SW480 (cell line): Measurements from ENCODE around the gene GCLC.
"Not testable (repeated sequence)": the region's sequence is repeated elsewhere in the genome, so short reads cannot be mapped to it uniquely, and the experiment has no call there.

ENCODE experiments used
- DNase-seq: peaks from one replicate; pipeline ENCODE4 v3.0.0-alpha.2; 2016; ENCODE audit warnings: low spot score

The GCLC gene

DNA sequence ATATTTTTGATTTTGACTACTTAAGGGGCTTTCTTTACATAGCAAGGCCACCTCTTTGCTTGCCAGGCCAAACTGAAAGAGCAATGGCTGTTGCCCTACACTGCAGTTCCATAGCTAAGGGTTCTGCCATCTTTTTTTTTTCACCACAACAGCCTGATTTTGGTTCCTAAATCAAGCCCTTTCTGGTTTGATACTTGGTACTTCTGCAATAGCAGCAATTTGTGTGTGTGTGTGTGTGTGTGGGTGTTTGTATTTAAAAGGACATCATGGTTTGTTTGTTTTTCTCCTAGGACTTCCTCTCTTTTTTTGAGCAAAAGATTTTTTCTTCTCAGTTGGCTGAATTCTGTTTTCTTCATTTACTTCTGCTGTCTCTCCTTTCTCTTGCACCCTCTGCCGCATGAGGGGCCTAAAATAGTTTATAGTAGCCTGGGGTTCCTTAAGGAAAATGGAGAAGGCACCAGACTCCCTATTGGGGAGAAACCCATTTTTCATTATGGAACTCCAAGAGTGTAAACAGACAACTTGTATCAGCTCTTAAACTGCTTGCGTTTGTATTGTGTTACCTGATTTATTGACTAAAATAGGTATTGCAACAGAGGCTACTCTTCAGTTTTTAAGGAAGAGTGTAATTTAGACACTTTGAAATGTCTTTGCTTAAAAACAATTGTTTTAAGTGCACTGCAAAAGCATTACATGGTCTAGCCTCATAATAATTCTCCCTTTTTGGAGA lies 12.2 kb upstream of the GCLC start:
- DNase-seq: no peak

DNA sequence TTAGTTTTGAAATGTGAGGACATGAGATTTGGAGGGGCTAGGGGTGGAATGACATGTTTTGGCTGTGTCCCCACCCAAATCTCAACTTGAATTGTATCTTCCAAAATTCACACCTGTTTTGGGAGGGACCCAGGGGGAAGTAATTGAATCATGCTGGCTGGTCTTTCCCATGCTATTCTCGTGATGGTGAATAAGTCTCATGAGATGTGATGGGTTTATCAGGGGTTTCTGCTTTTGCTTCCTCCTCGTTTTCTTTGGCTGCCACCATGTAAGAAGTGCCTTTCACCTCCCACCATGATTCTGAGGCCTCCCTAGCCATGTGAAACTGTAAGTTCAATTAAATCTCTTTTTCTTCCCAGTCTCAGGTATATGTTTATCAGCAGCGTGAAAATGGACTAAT lies 8.7 kb upstream of the GCLC start:
- DNase-seq: not testable (repeated sequence)

DNA sequence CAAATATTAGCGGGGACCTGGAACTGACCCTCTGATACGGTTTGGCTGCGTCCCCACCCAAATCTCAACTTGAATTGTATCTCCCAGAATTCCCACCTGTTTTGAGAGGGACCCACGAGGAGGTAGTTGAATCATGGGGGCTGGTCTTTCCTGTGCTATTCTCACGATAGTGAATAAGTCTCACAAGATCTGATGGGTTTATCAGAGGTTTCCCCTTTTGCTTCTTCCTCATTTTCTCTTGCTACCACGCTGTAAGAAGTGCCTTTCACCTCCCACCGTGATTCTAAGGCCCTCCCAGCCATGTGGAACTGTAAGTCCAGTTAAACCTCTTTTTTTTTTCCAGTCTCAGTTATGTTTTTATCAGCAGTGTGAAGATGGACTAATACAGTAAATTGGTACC lies 6.8 kb upstream of the GCLC start:
- DNase-seq: not testable (repeated sequence)

DNA sequence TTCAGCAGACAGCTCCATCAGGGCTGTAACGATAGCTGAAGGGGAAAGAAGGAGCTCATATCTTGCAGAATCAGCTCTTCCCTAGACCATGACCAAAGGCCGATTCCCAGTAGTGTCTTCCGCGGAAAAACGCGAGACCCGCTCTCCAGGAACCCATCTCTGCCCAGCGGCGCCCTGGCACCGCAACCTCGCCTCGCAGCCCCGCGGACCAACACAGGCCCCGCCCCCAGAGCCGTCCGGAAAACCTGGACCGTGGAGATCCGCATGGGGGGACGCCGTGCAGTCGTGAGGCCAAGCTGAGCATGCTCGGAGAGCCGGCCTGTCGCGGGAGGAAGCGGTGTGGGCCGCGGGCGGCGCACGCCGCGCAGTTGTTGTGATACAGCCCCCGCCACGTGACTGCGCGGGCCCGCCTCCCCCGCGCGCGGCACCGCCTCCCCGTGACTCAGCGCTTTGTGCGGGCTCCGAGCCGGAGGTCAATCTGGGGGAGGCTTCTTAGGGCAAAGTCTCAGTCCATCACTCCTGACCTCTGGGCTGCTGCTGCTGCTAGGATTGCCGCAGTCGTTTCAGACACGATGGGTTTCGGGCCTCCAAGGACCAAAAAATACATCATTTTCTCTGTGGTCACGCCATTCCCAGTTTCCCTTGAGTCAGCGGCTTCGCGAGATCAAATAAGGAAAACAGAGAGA lies 3.1 kb upstream of the GCLC start:
- DNase-seq: peak; percentile 94

DNA sequence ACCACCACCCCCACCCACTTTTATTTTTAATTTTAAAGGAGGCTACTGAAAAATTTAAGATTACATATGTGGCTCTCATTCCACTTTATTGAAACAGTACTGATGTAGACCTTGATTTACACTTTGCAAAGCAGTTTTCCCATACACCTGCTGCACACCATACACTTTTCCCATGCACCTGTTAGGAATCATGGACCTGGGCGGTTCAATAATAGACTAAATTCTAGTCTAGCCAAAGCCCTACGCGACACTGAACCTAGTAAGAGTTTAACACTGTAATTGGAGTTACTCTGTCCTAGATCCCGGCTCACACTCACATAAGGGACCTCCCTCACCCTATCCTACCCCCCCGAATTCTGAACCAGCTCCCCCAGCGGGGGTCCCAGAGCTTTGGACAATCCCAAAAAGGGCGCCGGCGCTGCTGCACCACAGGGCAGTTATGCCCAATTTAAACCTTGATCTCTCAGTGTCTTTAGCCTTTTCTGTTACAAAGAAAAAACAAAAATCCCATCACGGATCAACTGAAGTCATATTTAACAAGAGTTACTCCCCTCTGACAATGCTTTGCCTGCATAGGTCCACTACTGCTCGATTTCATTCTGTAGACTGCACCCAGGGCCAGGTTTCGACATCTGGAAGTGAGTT lies 2.4 kb upstream of the GCLC start:
- DNase-seq: no peak

DNA sequence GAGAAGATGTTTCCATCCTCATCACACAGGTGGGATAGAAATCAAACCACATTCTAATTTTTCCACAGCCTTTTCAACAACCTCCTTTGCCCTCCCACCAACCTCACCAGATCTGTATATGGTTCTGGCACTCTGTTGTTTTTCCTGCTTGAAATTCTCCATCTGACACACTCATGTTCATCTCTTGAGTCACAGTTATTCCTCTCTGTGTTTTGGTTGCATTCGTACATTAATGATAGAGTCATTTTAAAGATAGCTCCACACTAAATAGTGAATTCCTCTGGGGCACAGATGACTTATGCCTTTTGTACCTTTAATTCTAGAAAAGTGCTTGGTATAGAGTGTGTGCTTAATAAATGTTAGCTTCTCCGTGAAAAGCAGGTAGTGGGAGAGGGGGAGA lies 1.4 kb upstream of the GCLC start:
- no peak for DNase-seq

DNA sequence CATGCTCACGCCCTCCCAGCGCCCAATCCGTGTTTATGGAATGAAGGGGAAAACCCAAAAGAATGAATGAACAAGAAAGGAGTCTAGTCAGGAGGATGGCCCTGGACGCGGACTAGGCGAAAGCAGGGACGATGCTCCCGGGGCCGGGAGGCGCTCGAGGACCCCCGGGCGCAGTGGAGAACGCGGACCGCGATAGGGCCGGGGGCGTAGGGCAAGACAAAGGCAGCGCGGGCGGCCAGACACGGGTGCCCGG lies 758 bp downstream of the GCLC start:
- peak; percentile 29 for DNase-seq

DNA sequence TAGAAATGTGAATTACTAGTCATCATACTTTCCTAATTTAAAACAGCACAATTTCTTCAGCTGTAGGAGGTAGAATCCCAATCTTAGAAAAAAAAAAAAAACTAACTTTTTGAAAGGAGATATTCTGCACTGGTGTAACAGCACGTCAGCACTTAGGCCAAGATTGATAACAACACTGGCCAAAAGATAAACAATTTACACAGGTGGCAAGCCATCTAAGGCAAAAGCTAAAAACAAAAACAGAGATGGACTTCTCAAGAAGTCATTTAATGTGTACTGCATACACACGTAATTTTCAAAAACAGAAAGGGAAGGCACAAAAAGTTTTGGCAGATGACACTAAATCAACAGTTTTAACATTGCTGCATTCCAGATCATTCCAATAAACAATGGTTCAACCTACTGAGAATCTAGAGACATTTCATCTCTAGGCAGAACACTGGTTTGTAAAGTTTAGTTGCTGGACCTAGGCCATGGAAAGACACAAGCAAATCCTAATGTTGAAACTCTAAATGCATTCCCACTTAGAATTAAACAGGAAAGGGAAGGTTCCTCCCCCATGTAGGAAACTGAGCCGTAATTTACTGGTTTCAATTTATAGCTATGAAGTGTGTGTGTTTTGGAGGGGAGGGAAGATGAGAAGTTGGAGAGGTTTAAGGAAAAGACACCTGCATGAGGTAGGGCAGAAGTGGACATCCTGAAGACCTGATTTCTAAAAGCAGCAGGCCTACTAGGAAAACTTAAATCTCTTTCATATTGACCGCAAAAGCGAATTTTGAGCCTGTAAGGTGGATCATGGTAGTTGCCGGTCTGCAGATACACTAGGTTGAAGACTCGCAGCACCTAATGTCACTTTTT lies 1.3 kb downstream of the GCLC start:
- no peak for DNase-seq

DNA sequence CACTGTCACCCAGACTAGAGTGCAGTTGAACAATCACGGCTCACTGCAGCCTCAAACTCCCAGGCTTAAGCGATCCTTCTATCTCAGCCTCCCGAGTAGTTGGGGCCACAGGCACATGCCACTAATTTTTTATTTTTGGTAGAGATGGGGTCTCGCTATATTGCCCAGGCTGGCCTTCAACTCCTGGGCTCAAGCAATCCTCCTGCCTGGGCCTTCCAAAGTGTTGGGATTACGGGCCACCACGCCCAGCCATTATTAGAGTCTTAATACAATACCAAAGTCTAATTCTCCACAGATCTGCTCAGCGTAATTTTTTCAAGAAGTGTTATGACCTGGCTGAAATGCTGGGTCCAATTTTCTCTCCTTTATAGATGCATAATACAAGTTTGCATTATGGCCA lies 3.0 kb downstream of the GCLC start:
- no peak for DNase-seq

DNA sequence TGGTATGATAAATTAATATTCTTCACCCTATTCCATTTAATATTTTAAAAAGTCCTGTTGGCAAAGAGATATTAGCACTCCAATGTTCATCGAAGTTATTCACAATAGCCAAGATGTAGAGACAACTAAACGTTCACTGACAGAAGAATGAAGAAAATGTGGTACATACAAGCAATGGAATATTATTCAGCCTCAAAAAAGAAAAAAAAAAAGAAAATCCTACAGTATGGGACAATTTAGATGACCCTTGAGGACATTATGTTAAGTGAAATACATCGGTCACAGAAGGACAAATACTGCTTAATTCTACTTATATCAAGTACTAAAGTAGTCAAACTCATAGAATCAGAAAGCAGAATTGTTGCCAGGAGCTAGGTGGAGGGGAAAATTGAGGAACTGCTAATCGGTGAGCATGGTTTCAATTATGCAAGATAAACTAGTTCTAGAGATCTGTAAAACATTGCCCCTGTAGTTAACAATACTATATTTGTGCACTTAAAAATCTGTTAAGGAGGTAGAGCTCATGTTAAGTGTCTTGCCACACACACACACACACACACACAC lies 4.7 kb downstream of the GCLC start:
- no peak for DNase-seq

DNA sequence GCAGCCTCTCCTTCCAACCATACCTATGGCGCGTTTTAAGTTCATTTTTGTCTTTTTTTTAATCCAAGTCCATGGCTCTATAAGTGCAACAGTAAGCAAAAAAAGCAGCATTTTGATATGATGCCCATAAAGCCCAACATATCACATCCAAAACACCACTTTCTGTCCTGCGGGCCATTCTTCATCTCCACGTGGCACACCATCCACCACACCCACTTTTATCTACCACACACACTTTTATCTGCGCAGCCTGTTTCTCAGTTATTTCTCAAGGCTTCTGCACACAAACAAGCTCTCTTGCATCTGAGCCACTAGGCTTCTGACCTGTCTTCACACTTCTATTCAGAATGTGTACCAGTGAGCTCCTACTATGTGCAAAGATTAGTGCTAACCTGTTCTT lies 5.3 kb downstream of the GCLC start:
- no peak for DNase-seq

DNA sequence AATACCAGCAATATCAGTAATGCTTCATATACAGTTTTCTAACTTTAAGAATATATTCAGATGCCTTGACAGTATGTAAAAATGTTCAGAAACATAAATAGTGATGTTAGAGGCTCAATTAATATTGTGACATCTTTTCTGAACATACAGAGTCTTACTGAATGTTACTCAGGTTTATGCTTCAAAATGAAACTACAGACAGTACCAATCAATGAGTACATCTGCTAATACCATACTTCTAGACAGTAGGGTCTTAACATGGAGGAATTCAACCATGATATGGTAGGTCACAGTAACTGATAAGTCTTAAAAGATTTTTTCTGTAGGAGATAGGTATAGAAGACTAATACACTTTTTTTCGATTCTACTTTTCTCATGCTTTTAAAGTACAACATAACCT lies 8.3 kb downstream of the GCLC start:
- DNase-seq: no peak

DNA sequence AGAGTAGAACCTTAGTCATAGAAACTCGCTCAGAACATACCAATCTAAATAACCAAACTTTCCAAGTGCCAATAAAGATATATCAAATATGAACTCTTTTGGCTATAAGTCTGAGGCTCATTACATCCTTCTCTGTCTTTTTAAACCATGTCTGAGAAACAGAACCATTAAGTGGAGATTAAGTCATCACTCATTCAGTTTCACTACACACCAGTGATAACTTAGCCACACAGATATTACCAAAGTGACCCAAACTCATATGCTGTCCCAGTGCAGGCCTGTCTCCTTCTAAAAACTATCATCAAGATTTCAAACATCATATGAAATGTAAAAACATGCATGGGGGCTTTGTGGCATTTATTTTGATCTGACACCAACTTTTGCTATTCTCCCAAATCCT lies 12.0 kb downstream of the GCLC start:
- no peak for DNase-seq

DNA sequence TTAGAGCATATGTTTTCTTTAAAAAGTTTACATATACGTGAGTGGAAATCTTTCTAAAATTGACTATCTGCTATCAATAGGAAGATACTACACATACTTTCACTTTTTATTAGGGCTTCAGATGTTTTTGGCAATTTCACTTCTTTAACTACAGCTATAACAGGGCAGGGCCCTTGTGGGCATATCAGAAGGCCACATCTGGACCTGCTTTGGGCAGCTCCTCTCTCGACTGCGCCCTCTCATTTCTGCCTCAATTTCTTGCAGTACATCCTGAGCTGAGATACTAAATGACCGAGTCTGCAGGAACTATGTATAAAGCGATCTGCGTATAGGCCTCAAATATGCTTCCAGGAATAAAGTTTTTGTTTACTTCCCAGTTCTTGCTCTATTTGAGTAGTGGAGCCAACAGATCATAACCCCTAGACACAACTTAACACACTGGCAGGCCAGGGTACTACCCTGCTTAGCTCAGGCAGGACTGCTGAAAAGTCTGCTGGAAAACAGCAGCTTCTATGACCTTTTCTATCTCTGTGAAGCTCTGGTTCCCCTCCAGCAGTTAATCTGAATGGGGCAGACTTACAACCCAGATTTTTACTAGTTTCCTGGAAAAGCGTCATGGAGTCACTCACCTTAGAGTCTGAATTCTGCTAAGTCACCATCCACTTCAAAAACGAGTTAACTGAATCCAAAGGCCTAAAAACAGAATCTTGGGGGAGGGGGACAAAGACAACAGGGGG lies 12.7 kb downstream of the GCLC start:
- no peak for DNase-seq

DNA sequence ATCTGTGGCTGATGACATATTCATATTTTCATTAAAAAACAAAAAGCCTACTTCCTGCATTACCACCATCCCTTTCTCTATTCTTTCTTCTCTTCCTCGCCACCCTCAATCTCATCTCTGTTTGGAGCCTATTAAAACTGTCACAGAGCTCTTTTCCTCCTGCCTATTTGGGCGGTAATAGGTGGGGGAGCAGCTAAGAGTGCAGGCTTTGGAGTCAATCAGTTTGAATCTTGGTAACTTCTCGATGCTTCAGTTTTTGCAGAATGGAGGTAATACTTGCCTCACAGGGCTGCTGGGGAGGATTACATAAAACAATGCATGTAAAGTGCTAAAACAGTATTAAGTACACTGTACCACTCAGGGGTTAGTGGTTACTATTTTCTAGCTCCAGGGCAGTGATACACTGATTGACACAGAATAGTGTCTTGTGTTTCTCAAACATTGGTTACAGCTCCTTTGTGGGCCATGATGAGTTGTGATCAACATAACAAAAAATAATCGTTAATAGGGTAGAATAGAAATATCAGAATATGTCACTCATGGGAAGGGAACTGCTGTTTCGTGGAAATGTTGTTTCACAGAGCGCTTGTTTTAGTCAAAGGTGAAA lies 14.0 kb downstream of the GCLC start:
- no peak for DNase-seq

DNA sequence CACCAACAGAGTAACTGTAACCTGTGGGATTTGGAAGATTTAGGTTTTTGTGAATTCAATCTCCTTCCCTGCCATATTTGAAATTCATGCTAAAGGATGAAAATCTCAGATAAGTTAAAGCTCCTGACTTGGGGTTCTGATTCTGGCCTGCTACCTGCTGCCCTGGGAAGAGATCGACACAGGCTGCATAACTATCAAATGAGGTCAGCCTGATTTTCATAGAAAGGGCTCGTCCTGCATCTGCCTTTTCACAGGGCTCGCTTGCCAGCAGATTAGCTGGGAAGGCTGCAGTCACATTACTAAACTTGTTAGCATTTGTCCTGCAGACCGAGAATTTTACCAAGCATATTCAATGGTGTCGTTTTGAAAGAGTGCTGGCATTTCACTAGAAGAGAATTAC lies 14.6 kb downstream of the GCLC start:
- no peak for DNase-seq

DNA sequence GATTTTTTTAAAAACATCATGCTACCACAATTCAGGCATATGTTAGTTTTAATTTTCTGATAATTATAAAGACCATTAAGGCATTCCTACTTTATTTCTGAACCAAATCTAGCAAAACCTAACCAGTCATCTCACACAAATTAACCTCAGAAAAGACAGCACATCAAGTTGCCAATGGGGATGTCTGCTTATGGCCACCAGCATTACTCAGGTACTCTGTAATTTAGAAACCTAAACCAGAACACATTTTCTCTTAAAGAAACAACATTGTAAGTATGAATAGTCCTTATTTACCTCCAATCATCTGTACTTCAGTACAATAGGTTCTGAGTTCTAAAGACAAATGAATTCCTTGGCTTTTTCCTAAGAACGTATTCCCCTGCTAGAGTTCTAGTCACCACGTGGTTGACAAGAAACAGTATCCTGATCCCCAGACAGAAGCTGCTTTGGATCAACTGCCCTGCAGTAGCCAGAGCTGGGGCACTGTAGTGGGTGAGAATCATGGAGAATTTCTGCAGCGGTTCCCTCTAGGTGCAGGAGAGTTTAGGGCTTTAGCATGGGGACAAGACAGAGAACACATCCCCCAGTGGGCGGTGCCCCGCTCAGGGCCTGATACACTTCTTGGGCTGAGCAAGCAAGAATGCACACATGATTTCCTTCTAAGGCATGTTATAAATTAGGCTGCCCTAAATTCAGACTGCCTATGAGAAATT lies 15.4 kb downstream of the GCLC start:
- no peak for DNase-seq

DNA sequence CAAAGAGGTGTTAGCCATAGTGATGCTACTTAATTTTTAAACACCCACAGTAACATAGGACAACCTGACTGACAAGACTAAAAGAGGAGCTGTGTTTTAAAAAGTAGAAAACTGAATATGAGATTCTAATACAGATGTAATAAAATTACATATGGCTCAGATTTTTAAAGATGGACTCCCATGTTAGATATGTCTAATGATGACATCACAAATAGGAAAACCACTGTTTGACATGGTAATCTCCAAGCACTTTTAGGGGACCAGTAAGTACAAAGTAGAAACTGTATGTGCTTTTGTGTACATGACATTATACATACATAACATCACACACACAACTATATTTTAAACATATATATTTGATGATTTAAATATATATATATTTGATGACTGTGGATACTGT lies 16.8 kb downstream of the GCLC start:
- DNase-seq: no peak

DNA sequence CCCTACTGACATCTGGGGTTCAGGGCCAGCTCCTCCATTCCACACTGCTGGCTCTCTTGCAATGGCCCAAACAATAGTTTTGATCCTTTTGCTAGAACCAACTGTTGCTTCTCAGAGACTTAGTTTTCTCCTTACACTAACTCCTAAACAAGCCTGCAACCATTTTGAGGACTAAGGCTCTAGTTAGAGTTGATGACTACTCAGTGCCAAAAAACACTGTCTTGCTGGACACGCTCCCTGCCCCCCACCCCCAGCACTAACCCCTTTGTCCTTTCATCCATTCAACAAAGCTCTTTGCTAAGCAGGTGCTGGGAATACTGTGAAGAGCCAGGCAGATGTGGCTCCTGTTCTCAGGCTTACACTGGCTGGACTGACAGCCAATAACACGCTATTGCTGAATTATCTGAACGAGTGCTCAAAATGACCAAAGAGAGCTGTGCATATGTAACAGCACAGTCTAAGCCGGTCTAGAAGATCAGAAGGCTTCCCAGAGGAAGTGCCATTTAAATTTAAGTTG lies 17.6 kb downstream of the GCLC start:
- no peak for DNase-seq

DNA sequence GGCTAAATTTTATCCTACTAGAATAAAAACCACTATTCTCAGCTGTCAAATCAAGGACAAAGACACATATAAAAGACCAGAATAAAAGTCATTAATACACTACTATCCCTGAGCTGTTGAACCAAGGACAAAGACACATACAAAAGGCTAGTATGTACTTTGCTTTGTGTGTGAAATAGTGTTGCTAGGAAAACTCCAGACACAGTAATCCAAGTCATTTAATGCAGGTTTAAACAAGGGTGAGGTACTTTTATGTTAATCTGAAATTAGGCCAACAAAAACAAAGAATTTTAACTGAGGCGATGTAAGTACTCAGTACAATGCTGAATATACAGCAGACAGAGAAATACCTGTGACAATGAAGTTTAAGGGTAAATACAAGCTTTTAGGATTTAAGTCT lies 18.9 kb downstream of the GCLC start:
- DNase-seq: no peak

DNA sequence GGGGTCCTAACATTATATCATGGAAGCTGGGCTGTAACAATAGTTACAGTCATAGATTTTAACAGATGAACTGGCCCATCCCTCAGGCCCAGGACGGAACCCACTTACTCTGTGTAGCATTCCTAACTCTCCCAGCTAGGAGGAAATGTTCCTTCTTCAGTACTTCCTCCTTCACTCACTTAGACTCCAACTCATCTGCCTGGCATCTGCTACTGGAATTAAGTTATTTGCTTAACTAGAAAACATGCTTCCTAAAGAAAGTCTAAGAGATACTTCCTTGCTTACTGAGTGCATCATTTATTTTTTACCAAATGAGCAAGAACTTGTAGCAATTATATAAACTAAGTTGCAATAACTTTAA lies 20.5 kb downstream of the GCLC start:
- DNase-seq: no peak
